ENCODE data around the gene ZNF799.
"Not testable (repeated sequence)": the region's sequence is repeated elsewhere in the genome, so short reads cannot be mapped to it uniquely, and the experiment has no call there.

Gene ZNF799

GRCh38 chr19:12400633-12401502 lies at the start of gene ZNF799:
ZNF799 (minus strand) TSS chr19:12401271; CDS start chr19:12401070, 201 bp downstream.
- Histone ChIP-seq H3K27me3 (ENCODE audit: control insufficient read depth in 1 of 2, insufficient read depth in 2 of 2, low read length in 2 of 2) (no peaks in the 10 kb centered on the region), H3K4me3 (ENCODE audit: low read depth in 1 of 2, low read length in 2 of 2) (peak within 1 kb of the TSS; percentile 76 to 79), H3K27ac (ENCODE audit: low read depth, low read length) (peak within 1 kb of the TSS; percentile 82), H3K4me1 (ENCODE audit: insufficient read depth, low read length) (no peaks in the 10 kb centered on the region), H3K9ac (ENCODE audit: low read length) (peak within 1 kb of the TSS; percentile 39), H3K9me3 (ENCODE audit: low read length) (no peaks in the 10 kb centered on the region), H3K36me3 (ENCODE audit: insufficient read depth, low read length) (no peaks in the 10 kb centered on the region)

- Histone ChIP-seq H3K4me3 (ENCODE audit: low read depth in 1 of 2, low read length in 2 of 2) (peak overlapping the region in 1 of 2 donors; percentile 18), H3K9me3 (ENCODE audit: low read length) (peaks cover 9% of the 10 kb centered on the region)
Observed at GRCh38 chr19:12450844-12451243, 49.8 kb upstream of the ZNF799 start.

GRCh38 chr19:12448808-12449207 lies 47.7 kb upstream of the ZNF799 start:
- Histone ChIP-seq H3K4me1 (ENCODE audit: insufficient read depth, low read length) (no peaks in the 10 kb centered on the region), H3K27me3 (ENCODE audit: control insufficient read depth in 1 of 2, insufficient read depth in 2 of 2, low read length in 2 of 2) (no peaks in the 10 kb centered on the region), H3K9ac (ENCODE audit: low read length) (no peak overlapping the region)

More at GRCh38 chr19:12450844-12451243, 49.8 kb upstream of the ZNF799 start:
- Histone ChIP-seq H3K36me3 (ENCODE audit: insufficient read depth, low read length) (no peaks in the 10 kb centered on the region), H3K27ac (ENCODE audit: low read depth, low read length) (no peak overlapping the region), H3K4me1 (ENCODE audit: insufficient read depth, low read length) (no peaks in the 10 kb centered on the region), H3K9ac (ENCODE audit: low read length) (no peak overlapping the region), H3K27me3 (ENCODE audit: control insufficient read depth in 1 of 2, insufficient read depth in 2 of 2, low read length in 2 of 2) (no peaks in the 10 kb centered on the region)

GRCh38 chr19:12440541-12441316 lies 39.7 kb upstream of the ZNF799 start, which contains the start of gene ZNF443:
ZNF443 (minus strand) TSS chr19:12441021; CDS start chr19:12440914, 107 bp downstream.
- Histone ChIP-seq H3K27ac (ENCODE audit: low read depth, low read length) (peak within 1 kb of the TSS; percentile 72), H3K36me3 (ENCODE audit: insufficient read depth, low read length) (no peaks in the 10 kb centered on the region), H3K4me1 (ENCODE audit: insufficient read depth, low read length) (no peaks in the 10 kb centered on the region)

More at GRCh38 chr19:12448808-12449207, 47.7 kb upstream of the ZNF799 start:
- Histone ChIP-seq H3K9me3 (ENCODE audit: low read length) (peaks cover 9% of the 10 kb centered on the region), H3K36me3 (ENCODE audit: insufficient read depth, low read length) (no peaks in the 10 kb centered on the region), H3K27ac (ENCODE audit: low read depth, low read length) (no peak overlapping the region), H3K4me3 (ENCODE audit: low read depth in 1 of 2, low read length in 2 of 2) (no peak overlapping the region)

GRCh38 chr19:12439686-12440540 lies 38.8 kb upstream of the ZNF799 start:
- not testable (repeated sequence) for H3K27me3 ChIP-seq (ENCODE audit: control insufficient read depth in 1 of 2, insufficient read depth in 2 of 2, low read length in 2 of 2)
- peak overlapping the region; percentile 72 for H3K27ac ChIP-seq (ENCODE audit: low read depth, low read length)

More at GRCh38 chr19:12440541-12441316, 39.7 kb upstream of the ZNF799 start, which contains the start of gene ZNF443:
- H3K27me3 ChIP-seq (ENCODE audit: control insufficient read depth in 1 of 2, insufficient read depth in 2 of 2, low read length in 2 of 2): no peaks in the 10 kb centered on the region
- no peaks in the 10 kb centered on the region for H3K9me3 ChIP-seq (ENCODE audit: low read length)
- peak within 1 kb of the TSS; percentile 61 to 80 for H3K4me3 ChIP-seq (ENCODE audit: low read depth in 1 of 2, low read length in 2 of 2)
- no peak within 1 kb of the TSS for H3K9ac ChIP-seq (ENCODE audit: low read length)

GRCh38 chr19:12430726-12431299 lies 29.7 kb upstream of the ZNF799 start:
- H3K4me1 ChIP-seq (ENCODE audit: insufficient read depth, low read length); H3K36me3 ChIP-seq (ENCODE audit: insufficient read depth, low read length); H3K9ac ChIP-seq (ENCODE audit: low read length); H3K27ac ChIP-seq (ENCODE audit: low read depth, low read length); H3K9me3 ChIP-seq (ENCODE audit: low read length); H3K4me3 ChIP-seq (ENCODE audit: low read depth in 1 of 2, low read length in 2 of 2); H3K27me3 ChIP-seq (ENCODE audit: control insufficient read depth in 1 of 2, insufficient read depth in 2 of 2, low read length in 2 of 2): not testable (repeated sequence)

More at GRCh38 chr19:12439686-12440540, 38.8 kb upstream of the ZNF799 start:
- H3K4me1 ChIP-seq (ENCODE audit: insufficient read depth, low read length); H3K9me3 ChIP-seq (ENCODE audit: low read length); H3K9ac ChIP-seq (ENCODE audit: low read length); H3K36me3 ChIP-seq (ENCODE audit: insufficient read depth, low read length): not testable (repeated sequence)
- peak overlapping the region; percentile 61 to 80 for H3K4me3 ChIP-seq (ENCODE audit: low read depth in 1 of 2, low read length in 2 of 2)

- Histone ChIP-seq H3K9me3 (ENCODE audit: low read length) (no peaks in the 10 kb centered on the region), H3K27ac (ENCODE audit: low read depth, low read length) (no peak overlapping the region), H3K36me3 (ENCODE audit: insufficient read depth, low read length) (peaks cover 7% of the 10 kb centered on the region), H3K4me3 (ENCODE audit: low read depth in 1 of 2, low read length in 2 of 2) (no peak overlapping the region), H3K9ac (ENCODE audit: low read length) (no peak overlapping the region), H3K27me3 (ENCODE audit: control insufficient read depth in 1 of 2, insufficient read depth in 2 of 2, low read length in 2 of 2) (no peaks in the 10 kb centered on the region), H3K4me1 (ENCODE audit: insufficient read depth, low read length) (no peaks in the 10 kb centered on the region)
Observed at GRCh38 chr19:12425888-12426274, 24.8 kb upstream of the ZNF799 start.

- Histone ChIP-seq H3K4me1 (ENCODE audit: insufficient read depth, low read length) (no peaks in the 10 kb centered on the region), H3K4me3 (ENCODE audit: low read depth in 1 of 2, low read length in 2 of 2) (no peak overlapping the region), H3K27me3 (ENCODE audit: control insufficient read depth in 1 of 2, insufficient read depth in 2 of 2, low read length in 2 of 2) (no peaks in the 10 kb centered on the region), H3K9me3 (ENCODE audit: low read length) (no peaks in the 10 kb centered on the region), H3K9ac (ENCODE audit: low read length) (no peak overlapping the region), H3K27ac (ENCODE audit: low read depth, low read length) (no peak overlapping the region), H3K36me3 (ENCODE audit: insufficient read depth, low read length) (peaks cover 2% of the 10 kb centered on the region)
Observed at GRCh38 chr19:12425236-12425887, 24.3 kb upstream of the ZNF799 start.

GRCh38 chr19:12417273-12417672 lies 16.2 kb upstream of the ZNF799 start:
- H3K9me3 ChIP-seq (ENCODE audit: low read length); H3K4me1 ChIP-seq (ENCODE audit: insufficient read depth, low read length); H3K36me3 ChIP-seq (ENCODE audit: insufficient read depth, low read length); H3K4me3 ChIP-seq (ENCODE audit: low read depth in 1 of 2, low read length in 2 of 2); H3K27ac ChIP-seq (ENCODE audit: low read depth, low read length); H3K27me3 ChIP-seq (ENCODE audit: control insufficient read depth in 1 of 2, insufficient read depth in 2 of 2, low read length in 2 of 2); H3K9ac ChIP-seq (ENCODE audit: low read length): not testable (repeated sequence)

- Histone ChIP-seq H3K4me3 (ENCODE audit: low read depth in 1 of 2, low read length in 2 of 2) (no peak overlapping the region), H3K27ac (ENCODE audit: low read depth, low read length) (no peak overlapping the region), H3K36me3 (ENCODE audit: insufficient read depth, low read length) (no peaks in the 10 kb centered on the region), H3K4me1 (ENCODE audit: insufficient read depth, low read length) (no peaks in the 10 kb centered on the region), H3K9ac (ENCODE audit: low read length) (no peak overlapping the region), H3K27me3 (ENCODE audit: control insufficient read depth in 1 of 2, insufficient read depth in 2 of 2, low read length in 2 of 2) (no peaks in the 10 kb centered on the region), H3K9me3 (ENCODE audit: low read length) (no peaks in the 10 kb centered on the region)
Observed at GRCh38 chr19:12411893-12412292, 10.8 kb upstream of the ZNF799 start.
